Measurements from ENCODE around the gene MAP4K1.
"Not testable (repeated sequence)": the region's sequence is repeated elsewhere in the genome, so short reads cannot be mapped to it uniquely, and the experiment has no call there.

Gene MAP4K1

DNA sequence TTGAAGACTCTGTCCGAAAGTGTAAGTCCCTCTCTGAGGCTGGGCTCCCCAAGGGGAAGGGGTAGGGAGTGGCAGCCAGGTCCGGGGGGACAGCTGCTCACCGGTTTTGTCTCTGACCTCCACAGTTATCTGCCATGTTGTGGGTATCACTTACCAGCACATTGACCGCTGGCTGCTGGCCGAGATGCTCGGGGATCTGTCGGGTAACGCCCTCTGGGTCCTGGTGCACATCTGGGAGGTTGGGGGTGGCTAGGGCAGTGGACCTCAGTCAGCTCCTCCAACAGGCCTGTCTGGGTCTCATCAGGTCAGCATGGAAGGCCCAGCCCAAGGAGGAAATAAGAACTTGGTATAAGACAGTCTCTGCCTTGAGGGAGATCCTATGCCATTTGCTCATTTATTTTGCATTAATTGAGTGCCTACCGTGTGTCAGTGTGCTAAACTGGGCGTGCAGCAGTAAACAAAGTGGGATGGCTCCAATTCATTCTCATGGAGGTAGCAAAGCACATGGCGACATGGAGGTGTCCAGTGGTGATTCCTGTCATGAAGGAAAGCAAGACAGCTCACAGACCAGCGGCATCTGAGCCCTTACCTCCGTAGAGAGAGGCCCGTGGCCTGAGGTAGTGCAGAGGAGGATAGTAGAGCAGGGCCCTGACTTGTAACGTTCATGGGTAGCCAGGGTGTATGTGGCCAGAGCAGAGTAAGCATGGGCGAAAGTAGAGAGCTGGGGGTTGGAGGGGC is 14.9 kb upstream of the MAP4K1 start:
- TF ChIP-seq, protein P1, sequence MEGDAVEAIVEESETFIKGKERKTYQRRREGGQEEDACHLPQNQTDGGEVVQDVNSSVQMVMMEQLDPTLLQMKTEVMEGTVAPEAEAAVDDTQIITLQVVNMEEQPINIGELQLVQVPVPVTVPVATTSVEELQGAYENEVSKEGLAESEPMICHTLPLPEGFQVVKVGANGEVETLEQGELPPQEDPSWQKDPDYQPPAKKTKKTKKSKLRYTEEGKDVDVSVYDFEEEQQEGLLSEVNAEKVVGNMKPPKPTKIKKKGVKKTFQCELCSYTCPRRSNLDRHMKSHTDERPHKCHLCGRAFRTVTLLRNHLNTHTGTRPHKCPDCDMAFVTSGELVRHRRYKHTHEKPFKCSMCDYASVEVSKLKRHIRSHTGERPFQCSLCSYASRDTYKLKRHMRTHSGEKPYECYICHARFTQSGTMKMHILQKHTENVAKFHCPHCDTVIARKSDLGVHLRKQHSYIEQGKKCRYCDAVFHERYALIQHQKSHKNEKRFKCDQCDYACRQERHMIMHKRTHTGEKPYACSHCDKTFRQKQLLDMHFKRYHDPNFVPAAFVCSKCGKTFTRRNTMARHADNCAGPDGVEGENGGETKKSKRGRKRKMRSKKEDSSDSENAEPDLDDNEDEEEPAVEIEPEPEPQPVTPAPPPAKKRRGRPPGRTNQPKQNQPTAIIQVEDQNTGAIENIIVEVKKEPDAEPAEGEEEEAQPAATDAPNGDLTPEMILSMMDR (IDR thresholded peaks at IDR 0.05; ENCODE audit: low read depth, low read length): no peak
- H3K4me3 ChIP-seq (ENCODE audit: low read depth, low read length): no peak overlapping the region

DNA sequence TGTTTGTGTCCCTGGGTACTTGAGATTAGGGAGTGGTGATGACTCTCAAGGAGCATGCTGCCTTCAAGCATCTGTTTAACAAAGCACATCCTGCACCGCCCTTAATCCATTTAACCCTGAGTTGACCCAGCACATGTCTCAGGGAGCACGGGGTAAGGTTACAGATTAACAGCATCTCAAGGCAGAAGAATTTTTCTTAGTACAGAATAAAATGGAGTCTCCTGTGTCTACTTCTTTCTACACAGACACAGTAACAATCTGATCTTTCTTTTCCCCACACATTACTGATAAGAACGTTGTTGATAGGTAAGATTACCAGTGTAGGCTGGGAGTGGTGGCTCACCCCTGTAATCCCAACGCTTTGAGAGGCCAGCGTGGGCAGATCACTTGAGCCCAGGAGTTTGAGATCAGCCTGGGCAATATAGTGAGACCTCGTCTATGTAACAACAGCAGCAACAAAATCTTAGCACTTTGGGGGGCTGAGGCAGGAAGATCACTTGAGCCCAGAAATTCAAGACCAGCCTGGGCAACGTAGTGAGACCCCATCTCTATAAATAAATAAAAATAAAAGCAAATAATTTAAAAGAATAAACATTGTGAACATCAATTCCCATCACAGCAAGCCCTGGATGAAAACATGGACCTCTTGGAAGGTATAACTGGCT is 14.2 kb upstream of the MAP4K1 start:
- not testable (repeated sequence) for H3K4me3 ChIP-seq (ENCODE audit: low read depth, low read length)

DNA sequence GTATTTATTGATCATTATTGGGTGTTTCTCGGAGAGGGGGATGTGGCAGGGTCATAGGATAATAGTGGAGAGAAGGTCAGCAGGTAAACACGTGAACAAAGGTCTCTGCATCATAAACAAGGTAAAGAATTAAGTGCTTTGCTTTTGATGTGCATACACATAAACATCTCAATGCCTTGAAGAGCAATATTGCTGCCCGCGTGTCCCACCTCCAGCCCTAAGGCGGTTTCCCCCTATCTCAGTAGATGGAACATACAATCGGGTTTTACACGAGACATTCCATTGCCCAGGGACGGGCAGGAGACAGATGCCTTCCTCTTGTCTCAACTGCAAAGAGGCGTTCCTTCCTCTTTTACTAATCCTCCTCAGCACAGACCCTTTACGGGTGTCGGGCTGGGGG is 13.5 kb upstream of the MAP4K1 start:
- not testable (repeated sequence) for H3K4me3 ChIP-seq (ENCODE audit: low read depth, low read length)

DNA sequence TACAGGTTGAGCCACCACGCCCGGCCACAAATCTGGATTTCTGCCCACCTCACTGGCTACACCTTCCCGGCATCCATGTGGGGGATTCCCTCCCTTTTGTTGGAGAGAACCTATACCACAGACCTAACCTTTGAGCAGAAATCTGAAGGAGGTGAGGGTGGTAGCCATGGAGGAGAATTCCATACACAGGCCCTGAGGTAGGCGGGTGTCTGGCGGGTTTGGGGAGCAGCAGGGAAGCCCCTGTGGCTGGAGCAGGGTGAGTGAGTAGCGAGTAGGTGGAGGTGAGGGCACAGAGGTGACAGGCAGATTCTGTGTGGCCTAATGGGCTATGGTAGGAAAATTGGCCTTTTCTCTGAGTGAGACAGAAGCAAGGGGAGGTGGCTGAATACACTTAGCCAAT is 11.8 kb upstream of the MAP4K1 start:
- no peak overlapping the region for H3K4me3 ChIP-seq (ENCODE audit: low read depth, low read length)
- TF ChIP-seq, protein P1 (IDR thresholded peaks at IDR 0.05; ENCODE audit: low read depth, low read length): no peak

DNA sequence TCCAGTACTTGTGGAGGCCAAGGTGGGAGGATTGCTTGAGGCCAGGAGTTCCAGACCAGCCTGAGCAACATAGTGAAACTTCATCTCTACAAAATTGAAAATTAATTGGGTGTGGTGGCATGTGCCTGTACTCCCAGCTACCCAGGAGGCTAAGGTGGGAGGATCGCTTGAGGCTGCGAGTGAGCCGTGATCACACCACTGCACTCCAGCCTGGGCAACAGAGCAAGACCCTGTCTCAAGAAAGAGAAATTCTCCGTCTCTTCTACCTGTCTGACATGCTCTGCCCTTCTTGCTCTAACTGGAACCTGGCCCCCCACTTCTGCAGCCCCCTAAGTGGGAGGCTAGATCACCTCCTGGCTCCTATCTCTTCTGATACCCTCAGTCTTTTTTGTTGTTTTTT is 8.6 kb upstream of the MAP4K1 start:
- TF ChIP-seq, protein P1 (IDR thresholded peaks at IDR 0.05; ENCODE audit: low read depth, low read length): no peak

DNA sequence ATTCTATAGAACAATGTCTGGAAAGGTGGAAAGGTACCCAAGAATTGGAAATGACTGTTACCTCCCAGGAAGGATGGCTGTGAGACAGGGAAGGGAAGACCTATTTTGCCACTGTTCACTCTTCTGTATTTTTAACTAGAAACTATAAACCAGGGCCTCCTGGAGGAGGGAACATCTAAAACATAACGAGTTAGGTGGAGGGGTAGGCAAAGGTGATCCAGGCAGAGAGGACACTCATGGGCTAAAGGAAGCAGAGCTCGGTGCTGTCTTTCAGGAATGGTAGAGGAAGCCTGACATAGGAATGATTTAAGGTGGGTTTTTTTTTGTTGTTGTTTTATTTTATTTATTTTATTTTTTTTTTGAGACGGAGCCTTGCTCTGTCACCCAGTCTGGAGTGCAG is 7.1 kb upstream of the MAP4K1 start:
- TF ChIP-seq, protein P1 (IDR thresholded peaks at IDR 0.05; ENCODE audit: low read depth, low read length): no peak
- no peak overlapping the region for H3K4me3 ChIP-seq (ENCODE audit: low read depth, low read length)

More for the DNA sequence above, 8.6 kb upstream of the MAP4K1 start:
- no peak overlapping the region for H3K4me3 ChIP-seq (ENCODE audit: low read depth, low read length)

DNA sequence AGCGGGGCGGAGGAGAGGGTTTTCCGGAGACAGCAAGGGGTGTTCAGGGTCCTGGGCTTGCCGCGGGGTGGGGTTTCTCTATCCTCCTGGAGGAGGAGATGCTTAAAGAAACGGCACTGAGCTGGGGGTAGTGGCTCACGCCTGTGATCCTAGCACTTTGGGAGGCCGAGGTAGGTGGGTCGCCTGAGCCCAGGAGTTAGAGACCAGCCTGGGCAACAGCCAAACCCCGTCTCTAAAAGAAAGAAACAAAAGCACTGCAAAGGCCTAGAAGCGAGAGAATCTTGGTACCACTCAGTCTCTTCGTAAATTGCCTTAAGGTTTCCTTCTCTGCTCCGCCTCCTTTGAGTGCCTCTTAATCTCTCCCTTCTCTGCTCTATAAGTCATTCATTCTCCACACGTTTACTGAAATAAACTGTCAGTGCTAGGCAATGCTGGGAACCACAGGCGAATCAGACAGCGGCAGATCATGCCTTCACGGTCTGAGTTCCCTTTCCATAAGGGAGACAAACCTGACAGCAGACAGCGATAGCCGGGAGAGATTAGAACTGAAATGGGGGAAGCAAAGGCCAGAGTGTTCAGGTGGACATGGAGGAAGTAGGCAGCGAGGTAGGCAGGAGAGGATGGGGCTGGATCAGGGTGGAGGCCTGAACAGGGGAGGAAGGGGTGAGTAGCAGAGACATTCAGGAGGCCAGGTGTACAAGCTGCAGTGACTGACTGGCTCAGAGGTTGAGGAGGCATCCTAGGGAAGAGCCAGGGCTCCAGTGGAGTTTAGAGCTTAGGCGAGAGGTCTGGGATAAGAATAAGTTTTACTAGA is 1.8 kb upstream of the MAP4K1 start:
- peak overlapping the region; percentile 100 for H3K4me3 ChIP-seq (ENCODE audit: low read depth, low read length)
- TF ChIP-seq, protein P1 (IDR thresholded peaks at IDR 0.05; ENCODE audit: low read depth, low read length): 0 out of 2 replicates have a peak, but pooled peaks have one; percentile 4

Data from WI38 (cell line).